Stimulated activated CD4-positive, alpha-beta T cell treated with anti-CD3 and anti-CD28 coated beads, Interleukin-12 subunit alpha, Interleukin-12 subunit beta, amount 100 ng/mL, for 24 hours (primary cell): Measurements from ENCODE around the gene RMP24.
"Not testable (repeated sequence)": the region's sequence is repeated elsewhere in the genome, so short reads cannot be mapped to it uniquely, and the experiment has no call there.

ENCODE experiments used
- DNase-seq, 2 experiments: peaks; one replicate each; pipeline ENCODE4 v3.0.0-alpha.2; 2020; ENCODE audit warnings: low read depth in 2 of 2

RMP24 gene

DNA sequence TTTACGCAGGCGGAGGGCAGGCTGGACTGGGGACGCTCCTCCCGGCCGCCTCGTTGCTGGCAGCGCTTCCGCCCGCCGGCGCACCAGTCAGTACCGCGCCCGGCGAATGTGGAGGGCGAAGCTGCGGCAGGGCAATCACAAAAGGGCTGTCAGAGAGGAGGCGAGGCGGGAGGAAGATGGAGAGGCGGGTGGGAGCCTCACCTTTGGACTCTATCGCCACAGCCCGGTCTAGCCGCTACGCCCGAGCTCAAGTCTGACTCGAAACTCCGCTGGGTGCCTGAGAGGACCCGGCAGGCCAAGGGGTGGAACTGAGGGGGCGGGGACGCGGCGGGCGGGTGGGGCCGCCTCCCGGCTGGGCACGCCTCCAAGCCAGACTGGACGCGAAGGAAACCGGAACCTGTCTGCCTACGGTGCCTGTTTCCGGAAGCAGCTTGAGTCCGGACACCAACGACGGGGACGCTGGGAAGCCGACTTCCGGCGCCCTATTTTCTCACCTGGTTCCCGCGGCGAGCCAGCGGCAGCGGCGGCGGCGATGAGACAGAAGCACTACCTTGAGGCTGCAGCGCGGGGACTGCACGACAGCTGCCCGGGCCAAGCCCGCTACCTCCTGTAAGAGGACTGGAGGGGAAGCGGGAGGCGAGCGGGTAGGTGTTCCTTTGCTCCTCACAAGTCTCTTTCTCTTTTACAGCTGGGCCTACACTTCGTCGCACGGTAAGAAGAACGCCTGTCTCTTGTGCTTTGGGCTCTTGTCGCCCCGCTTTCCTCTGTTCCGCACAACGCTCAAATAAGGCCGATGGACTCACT is at the start of gene RMP24:
RMP24 (plus strand) TSS at position 483 of the 804 bp plus-strand sequence.
- DNase-seq, result peak; percentile 91

GRCh38 chr18:35923939-35924684 is 48.4 kb upstream of the RMP24 start:
- no peak for DNase-seq

- DNase-seq, result no peak
Observed at GRCh38 chr18:35926884-35927283, 45.6 kb upstream of the RMP24 start.

GRCh38 chr18:35927430-35927829 is 45.0 kb upstream of the RMP24 start:
- DNase-seq, result no peak

GRCh38 chr18:35933982-35934381 is 38.5 kb upstream of the RMP24 start:
- DNase-seq, result no peak

- DNase-seq, result no peak
Observed at GRCh38 chr18:35934891-35935290, 37.6 kb upstream of the RMP24 start.

DNA sequence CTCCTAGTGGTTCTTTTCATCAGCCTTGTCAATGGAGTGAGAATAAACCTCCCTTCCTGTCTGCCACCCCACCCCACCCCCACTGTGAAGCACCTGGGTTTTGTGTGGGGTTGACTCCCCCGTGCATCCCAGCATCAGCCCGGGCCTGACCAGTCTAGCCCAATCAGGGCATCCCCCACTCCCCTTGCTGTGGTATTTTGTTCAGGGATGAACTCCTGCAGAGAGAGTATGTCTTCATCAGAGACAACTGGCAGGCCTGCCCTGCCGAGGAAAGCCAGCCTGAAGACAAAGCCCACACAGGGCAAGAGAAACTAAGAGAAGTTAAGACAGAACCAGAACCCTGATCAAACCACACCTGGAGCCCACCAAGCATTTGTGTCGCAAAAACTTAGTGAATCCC is 36.7 kb upstream of the RMP24 start:
- no peak for DNase-seq

DNA sequence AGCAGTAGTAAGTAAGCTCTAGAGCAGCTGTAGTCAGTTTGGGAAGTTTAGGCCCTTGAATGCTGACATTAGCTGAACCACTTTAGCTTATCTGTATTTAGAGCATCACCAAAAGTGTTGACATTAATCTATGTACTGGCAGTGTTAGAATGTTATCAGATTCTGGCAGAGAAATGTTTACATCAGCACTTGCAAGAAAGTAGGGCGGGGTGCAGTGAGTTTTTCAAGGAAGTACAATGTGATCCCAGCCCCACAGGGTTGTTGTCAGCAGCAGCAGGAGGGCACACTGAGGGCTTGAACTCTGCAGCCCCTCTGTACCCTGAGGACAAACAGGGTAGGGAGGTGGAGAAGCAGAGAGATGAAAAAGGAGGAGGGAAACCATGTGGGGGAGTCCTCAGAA is 35.5 kb upstream of the RMP24 start:
- DNase-seq, result no peak

DNA sequence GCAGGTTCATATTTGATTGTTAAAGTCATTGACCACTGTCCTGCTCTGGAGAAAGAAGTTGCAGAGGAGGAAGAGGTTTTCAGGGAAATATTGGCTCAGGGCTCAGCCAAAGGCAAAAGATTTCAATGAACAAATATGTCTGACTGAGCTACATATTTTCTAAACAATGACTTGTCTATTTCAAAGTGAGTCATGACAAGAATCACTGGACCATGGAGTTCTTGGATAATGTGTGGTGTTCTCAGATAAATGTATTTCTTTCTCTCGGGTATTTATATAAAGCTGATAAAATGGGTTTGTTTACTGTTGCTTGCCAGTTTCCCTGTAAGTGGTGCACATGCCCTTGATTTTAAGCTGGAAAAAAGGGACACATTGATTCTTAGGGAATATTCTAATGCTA is 34.3 kb upstream of the RMP24 start:
- DNase-seq, result no peak

- DNase-seq, result no peak
Observed at GRCh38 chr18:35938562-35938961, 33.9 kb upstream of the RMP24 start.

DNA sequence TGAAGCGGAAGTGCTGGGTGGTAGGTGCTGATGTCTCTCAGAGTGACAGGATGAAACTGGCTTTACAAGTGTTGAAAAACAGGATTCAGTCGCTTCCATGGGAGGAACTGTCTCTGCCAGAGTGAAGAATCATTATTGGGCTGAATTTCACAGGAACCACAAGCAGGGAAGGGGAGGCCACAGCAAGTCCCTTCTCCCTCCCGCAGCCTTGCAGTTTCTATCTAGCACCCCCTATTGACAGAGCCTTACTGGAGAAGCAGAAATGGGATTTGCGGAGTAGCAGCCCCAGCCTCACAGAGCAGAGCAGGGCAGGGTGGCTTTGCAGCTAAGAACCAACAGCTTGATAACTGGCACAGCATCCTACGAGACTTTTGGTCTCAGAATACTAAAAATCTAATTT is 33.3 kb upstream of the RMP24 start:
- DNase-seq, result no peak

GRCh38 chr18:35941299-35941698 is 31.2 kb upstream of the RMP24 start:
- DNase-seq, result no peak

DNA sequence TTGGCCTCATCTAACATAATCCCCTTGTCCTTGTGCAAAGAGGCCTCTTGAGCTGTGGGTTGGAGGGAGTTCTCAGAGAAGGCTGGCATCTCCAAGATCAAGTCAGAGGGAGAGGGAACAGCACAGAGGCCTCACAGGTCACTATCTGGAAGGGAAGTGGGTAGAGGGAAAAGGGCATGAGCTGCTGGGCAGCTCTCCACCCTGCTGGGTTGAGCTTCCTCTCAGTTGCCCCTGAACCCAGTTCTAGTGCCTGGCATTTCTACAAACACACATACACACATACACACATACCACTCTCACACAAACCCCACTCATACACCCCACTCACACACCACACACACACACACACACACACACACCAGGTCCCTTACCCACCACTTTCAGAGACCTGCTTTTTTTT is 30.3 kb upstream of the RMP24 start:
- DNase-seq, result no peak

DNA sequence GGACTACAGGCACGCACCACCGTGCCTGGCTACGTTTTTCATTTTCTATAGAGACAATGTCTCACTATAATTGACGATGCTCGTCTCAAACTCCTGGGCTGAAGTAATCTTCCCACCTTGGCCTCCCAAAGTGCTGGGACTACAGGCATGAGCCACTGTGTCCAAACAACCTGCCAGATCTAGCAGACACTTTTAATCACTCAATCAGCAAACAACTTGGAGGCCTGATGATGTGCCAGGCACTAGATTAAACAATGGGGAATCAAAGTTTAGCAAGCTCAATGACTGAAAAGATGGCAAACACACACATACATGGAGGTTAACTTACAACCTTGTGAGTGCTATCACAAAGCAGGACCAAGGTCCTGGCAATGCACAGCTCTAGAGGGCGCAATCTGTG is 29.8 kb upstream of the RMP24 start:
- DNase-seq, result no peak

DNA sequence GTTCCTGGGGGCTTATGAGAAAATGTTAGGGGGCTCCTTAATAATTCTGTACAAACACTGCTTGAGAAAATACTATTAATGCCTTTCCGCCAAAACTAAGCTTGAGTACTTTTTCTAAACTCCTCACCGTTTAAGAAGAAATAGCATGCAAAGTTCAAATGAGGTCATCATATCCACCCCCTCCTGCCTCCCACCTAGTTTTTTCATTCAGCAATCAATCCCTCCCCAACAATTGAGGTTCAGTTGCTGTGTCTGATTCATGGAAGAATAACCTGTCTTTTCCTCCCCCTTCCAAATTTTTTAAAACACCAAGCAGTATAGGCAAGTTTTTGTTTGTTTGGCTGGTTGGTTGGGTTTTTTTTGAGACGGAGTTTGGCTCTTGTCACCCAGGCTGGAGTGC is 24.4 kb upstream of the RMP24 start:
- DNase-seq, result no peak

- no peak for DNase-seq
Observed at GRCh38 chr18:35949090-35949489, 23.4 kb upstream of the RMP24 start.

DNA sequence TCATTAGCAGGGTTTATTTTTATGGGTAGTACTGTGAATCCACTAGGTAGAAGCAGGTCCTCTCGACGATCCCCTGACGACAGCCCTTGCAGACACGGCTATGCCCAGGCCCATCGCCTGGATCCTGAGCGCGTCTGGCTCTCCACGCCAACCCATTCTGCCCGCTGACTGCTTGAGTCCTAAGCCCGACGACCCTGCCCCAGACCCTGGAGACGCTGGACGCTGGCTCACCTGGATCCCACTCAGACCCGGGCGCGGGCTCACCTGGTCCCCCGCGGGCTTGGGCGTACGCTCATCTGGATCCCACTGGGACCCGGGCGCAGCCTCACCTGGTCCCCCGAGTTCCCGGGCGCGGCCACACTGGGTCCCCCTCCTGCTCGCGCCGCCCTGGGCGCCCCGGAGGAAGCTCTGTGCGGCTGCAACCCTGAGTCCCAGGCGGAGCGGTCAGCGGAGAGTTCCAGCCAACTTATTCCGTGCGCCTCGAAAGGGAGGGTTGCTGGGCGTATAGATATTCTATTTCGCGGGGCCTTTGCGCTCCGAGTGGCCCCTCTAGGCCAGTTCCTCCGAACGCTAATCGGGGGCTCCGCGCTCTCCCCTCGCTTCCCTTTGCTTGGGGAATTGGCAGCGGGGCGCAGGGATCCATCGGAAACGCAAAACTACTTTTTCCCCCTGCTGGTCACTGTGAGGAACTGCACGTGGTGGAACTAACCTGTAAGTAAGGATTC is 22.4 kb upstream of the RMP24 start:
- DNase-seq, result peak; percentile 6 to 29

- DNase-seq, result no peak
Observed at GRCh38 chr18:35950628-35950982, 21.9 kb upstream of the RMP24 start.

- no peak for DNase-seq
Observed at GRCh38 chr18:35953688-35954087, 18.8 kb upstream of the RMP24 start.

DNA sequence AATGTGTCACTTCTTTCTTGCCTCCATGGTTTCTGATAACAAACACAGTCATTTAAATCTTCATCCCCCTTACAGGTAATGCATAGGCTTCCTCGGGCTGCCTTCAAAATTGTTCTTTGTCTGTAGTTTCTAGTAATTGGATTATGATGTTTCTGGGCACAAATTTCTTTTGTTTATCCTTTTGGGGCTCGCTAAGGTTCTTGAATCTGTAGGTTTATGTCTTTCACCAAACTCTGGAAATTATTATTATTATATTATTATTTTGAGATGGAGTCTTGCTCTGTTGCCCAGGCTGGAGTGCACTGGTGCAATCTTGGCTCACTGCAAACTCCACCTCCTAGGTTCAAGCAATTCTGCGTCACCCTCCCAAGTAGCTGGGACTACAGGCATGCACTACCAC is 16.3 kb upstream of the RMP24 start:
- DNase-seq, result no peak

GRCh38 chr18:35962320-35962719 is 10.2 kb upstream of the RMP24 start:
- no peak for DNase-seq

DNA sequence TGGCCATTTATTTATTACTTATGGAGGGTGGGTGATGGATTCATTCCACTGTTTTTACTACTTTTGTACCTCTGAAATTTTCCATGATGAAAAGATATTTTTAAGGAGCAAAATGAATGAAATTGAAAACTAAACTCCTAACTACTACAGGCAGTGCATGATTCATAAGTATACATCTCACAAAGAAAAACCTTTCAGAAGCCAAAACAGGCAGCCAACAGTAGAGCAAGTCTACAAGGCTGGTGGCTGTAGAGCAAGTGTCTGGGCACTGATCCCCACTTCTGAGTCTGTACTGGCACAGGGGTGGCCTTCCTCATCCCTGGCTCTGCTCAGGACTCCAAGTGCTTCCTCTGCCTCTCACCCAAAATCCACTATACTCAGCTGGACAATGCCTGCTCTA is 8.2 kb upstream of the RMP24 start:
- DNase-seq, result no peak

DNA sequence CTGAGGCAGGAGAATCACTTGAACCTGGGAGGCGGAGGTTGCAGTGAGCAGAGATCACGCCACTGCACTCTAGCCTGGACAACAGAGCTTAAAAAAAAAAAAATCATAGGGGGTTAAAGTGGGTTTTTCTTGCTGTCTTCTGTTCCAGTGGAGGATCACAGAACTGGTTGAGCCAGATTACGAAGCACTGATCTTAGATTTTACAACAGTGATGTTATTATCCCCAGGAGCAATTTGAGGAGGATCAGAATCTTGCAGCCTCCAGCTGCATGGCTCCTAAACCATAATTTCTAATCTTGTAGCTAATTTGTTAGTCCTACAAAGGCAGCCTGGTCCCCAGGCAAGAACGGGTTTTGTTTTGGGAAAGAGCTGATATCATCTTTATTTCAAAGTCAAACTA is 4.6 kb upstream of the RMP24 start:
- DNase-seq, result not testable (repeated sequence)
